ENCODE results near the gene HES3. TPM values are rescaled to one million over a fixed set of nuclear protein-coding genes. Genes with fewer than 3 reads are reported as not detected.

The HES3 gene
- total and polyA plus RNA-seq, 9 donors: not detected

DNA sequence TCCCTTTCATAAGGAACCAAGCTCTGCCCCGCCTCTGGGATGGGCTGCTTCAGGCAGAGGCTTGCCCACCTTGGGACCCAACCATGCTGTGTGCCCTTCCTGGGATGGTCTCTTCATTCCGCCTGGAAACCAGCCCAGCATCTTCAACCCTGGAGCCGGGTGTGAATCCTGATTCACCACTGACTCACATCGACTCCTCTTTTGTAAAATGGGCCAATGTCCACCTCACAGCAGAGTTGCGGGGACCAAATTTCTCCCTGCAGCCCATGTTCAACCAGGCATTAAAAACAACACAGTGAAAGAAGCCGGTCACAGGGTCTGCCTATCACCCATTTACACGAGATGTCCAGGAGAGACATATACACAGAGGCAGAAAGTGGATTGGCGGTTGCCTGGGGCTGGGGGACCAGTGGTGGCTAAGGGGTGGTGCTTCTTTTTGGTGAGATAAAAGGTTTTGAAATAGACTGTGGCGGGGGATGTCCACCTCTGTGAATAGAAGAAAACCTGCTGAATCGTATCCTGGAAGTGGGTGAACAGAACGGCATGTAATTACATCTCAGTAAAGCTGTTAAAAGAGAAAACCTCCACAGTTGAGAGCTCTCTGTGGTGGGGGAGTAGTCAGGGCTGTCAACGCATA is 23.8 kb downstream of the HES3 start:
- intact Hi-C loops (cut with DNase I): no loop called here
- Histone ChIP-seq H3K9me3 (no peaks in the 10 kb centered on the region), H3K36me3 (no peaks in the 10 kb centered on the region), H3K27me3 (no peaks in the 10 kb centered on the region), H3K4me3 (no peak overlapping the region), H3K27ac (no peak overlapping the region), H3K4me1 (ENCODE audit: insufficient read depth) (peaks cover 14% of the 10 kb centered on the region)
- TF ChIP-seq EP300 (IDR thresholded peaks at IDR 0.05): no peak
- TF ChIP-seq, protein P1, sequence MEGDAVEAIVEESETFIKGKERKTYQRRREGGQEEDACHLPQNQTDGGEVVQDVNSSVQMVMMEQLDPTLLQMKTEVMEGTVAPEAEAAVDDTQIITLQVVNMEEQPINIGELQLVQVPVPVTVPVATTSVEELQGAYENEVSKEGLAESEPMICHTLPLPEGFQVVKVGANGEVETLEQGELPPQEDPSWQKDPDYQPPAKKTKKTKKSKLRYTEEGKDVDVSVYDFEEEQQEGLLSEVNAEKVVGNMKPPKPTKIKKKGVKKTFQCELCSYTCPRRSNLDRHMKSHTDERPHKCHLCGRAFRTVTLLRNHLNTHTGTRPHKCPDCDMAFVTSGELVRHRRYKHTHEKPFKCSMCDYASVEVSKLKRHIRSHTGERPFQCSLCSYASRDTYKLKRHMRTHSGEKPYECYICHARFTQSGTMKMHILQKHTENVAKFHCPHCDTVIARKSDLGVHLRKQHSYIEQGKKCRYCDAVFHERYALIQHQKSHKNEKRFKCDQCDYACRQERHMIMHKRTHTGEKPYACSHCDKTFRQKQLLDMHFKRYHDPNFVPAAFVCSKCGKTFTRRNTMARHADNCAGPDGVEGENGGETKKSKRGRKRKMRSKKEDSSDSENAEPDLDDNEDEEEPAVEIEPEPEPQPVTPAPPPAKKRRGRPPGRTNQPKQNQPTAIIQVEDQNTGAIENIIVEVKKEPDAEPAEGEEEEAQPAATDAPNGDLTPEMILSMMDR (IDR thresholded peaks at IDR 0.05): no peak
- no peak for TF ChIP-seq POLR2A (IDR thresholded peaks at IDR 0.05)
- WGBS, 3 donors: 87 to 89% (median 88%) methylated on average over 12 of the region's 12 CpGs
- DNase-seq: no peak

DNA sequence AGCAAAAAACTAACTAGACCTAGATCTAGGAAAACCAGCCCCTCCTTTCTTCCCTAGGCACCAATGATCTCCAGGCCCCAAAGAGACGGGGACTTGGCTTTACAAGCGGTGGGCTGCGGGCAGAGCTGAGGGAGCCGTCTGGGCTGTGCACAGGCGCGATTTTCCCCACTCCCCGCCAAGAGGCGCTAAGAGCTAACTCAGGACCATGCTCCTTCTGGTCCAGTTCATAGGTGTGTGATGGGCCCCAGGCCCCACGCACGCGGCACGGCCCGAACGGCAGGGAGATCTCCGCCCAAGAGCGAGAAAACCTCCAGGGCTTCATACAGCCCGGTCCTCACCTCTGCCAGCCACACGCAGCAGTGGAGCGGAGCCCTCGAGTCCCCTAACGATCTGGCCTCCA is 24.4 kb downstream of the HES3 start:
- Histone ChIP-seq H3K36me3 (no peaks in the 10 kb centered on the region), H3K9me3 (no peaks in the 10 kb centered on the region), H3K27ac (no peak overlapping the region), H3K4me3 (no peak overlapping the region), H3K27me3 (no peaks in the 10 kb centered on the region), H3K4me1 (ENCODE audit: insufficient read depth) (peaks cover 8% of the 10 kb centered on the region)
- TF ChIP-seq, protein P1 (IDR thresholded peaks at IDR 0.05): no peak
- TF ChIP-seq EP300 (IDR thresholded peaks at IDR 0.05): no peak
- no peak for TF ChIP-seq POLR2A (IDR thresholded peaks at IDR 0.05)
- WGBS, 3 donors: 63 to 74% (median 64%) methylated on average over 21 of the region's 21 CpGs
- DNase-seq: no peak
- intact Hi-C loops (cut with DNase I): no loop called here

DNA sequence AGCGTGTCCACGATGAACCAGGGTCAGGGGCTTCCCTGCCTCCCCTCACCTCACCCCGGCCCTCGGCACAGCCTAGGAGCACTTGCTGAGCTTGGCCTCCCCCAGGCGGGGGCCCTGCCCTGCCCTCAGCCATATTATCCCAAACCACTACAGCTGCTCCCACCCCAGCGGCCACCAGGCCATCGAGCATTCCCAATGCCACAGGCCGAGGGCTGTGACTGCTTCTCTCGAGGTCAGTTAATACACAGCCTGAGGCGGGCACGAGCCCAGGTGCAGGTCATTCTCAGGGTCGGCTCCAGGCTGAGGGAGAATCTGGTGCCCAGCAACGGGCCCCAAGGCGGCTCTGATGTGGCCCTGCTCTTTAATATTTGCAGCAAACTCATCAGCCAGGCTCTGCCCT is 25.3 kb downstream of the HES3 start:
- Histone ChIP-seq H3K36me3 (no peaks in the 10 kb centered on the region), H3K9me3 (no peaks in the 10 kb centered on the region), H3K4me3 (no peak overlapping the region), H3K4me1 (ENCODE audit: insufficient read depth) (peaks cover 3% of the 10 kb centered on the region), H3K27me3 (no peaks in the 10 kb centered on the region), H3K27ac (no peak overlapping the region)
- WGBS, 3 donors: 84 to 85% (median 84%) methylated on average over 14 of the region's 14 CpGs
- TF ChIP-seq POLR2A (IDR thresholded peaks at IDR 0.05): no peak
- no peak for TF ChIP-seq EP300 (IDR thresholded peaks at IDR 0.05)
- TF ChIP-seq, protein P1 (IDR thresholded peaks at IDR 0.05): no peak
- intact Hi-C loops (cut with DNase I): no loop called here
- no peak for DNase-seq

DNA sequence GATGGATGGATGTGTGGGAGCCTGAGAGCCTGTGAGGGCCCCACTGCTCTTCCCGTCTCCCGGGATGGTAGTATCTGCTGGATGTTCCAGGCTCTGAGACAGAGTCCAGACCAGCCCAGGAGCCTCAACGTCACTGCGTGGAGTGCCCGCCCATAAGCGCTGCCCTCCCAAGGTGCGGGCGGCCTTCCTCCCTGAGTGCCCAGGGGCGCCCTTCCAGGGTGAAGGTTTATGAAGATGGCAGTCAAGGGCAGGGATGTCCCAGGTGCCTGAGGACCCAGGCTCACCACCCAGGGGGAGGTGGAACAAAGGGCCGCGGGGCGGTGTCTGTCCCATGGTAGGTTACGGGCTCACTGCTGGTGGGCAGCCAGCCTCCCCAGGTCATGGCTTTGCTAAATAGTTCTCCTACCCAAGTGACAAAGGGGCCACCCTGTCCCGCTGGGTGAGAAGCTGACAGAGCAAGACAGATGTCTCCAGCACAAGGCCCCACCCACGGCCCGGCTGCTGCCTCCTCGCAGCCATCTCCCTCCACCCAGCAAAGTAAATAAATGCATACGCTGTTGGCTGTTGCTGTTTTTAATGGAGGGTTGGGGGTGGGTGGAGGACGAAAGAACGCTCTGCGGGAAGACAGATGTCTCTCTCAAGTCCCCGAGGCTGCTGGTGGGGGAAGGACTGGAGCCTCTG is 25.9 kb downstream of the HES3 start:
- Histone ChIP-seq H3K27ac (no peak overlapping the region), H3K27me3 (no peaks in the 10 kb centered on the region), H3K9me3 (no peaks in the 10 kb centered on the region), H3K4me3 (no peak overlapping the region), H3K4me1 (ENCODE audit: insufficient read depth) (no peaks in the 10 kb centered on the region), H3K36me3 (no peaks in the 10 kb centered on the region)
- TF ChIP-seq POLR2A (IDR thresholded peaks at IDR 0.05) (no peak), EP300 (IDR thresholded peaks at IDR 0.05) (no peak)
- TF ChIP-seq, protein P1 (IDR thresholded peaks at IDR 0.05): no peak
- no peak for DNase-seq
- intact Hi-C loops (cut with DNase I): no loop called here
- 82 to 87% (median 84%) methylated on average over 21 to 22 of the region's 22 CpGs for WGBS, 3 donors

All from ovary (tissue), 9 donors.